ENCODE results near the gene SFTPB.
A peak's percentile ranks its signal among the peaks of the same experiment; 100 is the strongest.

The SFTPB gene

GRCh38 chr2:85702172-85702571 is 34.2 kb upstream of the SFTPB start:
- DNase-seq: no peak

- DNase-seq: no peak
Observed at GRCh38 chr2:85699325-85699724, 31.3 kb upstream of the SFTPB start.

- DNase-seq: no peak
Observed at GRCh38 chr2:85698880-85699254, 30.9 kb upstream of the SFTPB start.

GRCh38 chr2:85698184-85698879 is 30.3 kb upstream of the SFTPB start:
- DNase-seq: no peak

- DNase-seq: no peak
Observed at GRCh38 chr2:85697716-85698115, 29.7 kb upstream of the SFTPB start.

GRCh38 chr2:85697096-85697495 is 29.1 kb upstream of the SFTPB start:
- no peak for DNase-seq

- no peak for DNase-seq
Observed at GRCh38 chr2:85695691-85696668, 28.0 kb upstream of the SFTPB start.

GRCh38 chr2:85695121-85695520 is 27.1 kb upstream of the SFTPB start:
- DNase-seq: no peak

- no peak for DNase-seq
Observed at GRCh38 chr2:85694052-85695025, 26.3 kb upstream of the SFTPB start, which contains the start of gene GNLY. TSS of gene GNLY (plus strand) at chr2:85694358. CDS start at chr2:85694419, 61 bp downstream.

- DNase-seq: no peak
Observed at GRCh38 chr2:85692039-85692645, 24.1 kb upstream of the SFTPB start.

GRCh38 chr2:85690932-85691331 is 22.9 kb upstream of the SFTPB start:
- no peak for DNase-seq

GRCh38 chr2:85684806-85685205 is 16.8 kb upstream of the SFTPB start:
- peak; percentile 23 for DNase-seq

GRCh38 chr2:85684380-85684779 is 16.4 kb upstream of the SFTPB start:
- no peak for DNase-seq

- DNase-seq: no peak
Observed at GRCh38 chr2:85682378-85682777, 14.4 kb upstream of the SFTPB start.

- no peak for DNase-seq
Observed at GRCh38 chr2:85681776-85682175, 13.8 kb upstream of the SFTPB start.

- no peak for DNase-seq
Observed at GRCh38 chr2:85681372-85681763, 13.4 kb upstream of the SFTPB start.

- DNase-seq: no peak
Observed at GRCh38 chr2:85680707-85681371, 12.8 kb upstream of the SFTPB start.

GRCh38 chr2:85678794-85679672 is 11.0 kb upstream of the SFTPB start:
- DNase-seq: peak; percentile 42

- DNase-seq: no peak
Observed at GRCh38 chr2:85678377-85678776, 10.4 kb upstream of the SFTPB start.

- DNase-seq: no peak
Observed at GRCh38 chr2:85675866-85676548, 8.0 kb upstream of the SFTPB start.

Measured in NCI-H2081 treated with DMSO at 0.1 percent for 48 hours (cell line).